ENCODE data around the gene LDLRAD4. TPM values are rescaled to one million over a fixed set of nuclear protein-coding genes. Genes with fewer than 3 reads are reported as not detected.

Gene LDLRAD4
- total and polyA plus RNA-seq, 2 donors (not counting 1 experiment from before 2014, with no cell fraction given): 13.9 to 35.7 TPM

GRCh38 chr18:13493079-13493478 lies 274.5 kb downstream of the LDLRAD4 start:
- no peaks in the 10 kb centered on the region for H3K9me3 Mint-ChIP-seq (ENCODE audit: insufficient read depth)
- peaks cover 0 to 11% of the 10 kb centered on the region in 2 donors for H3K4me1 ChIP-seq (ENCODE audit: control insufficient read depth in 2 of 2, insufficient read depth in 2 of 2, low read length in 2 of 2)
- H4K20me1 ChIP-seq (ENCODE audit: control insufficient read depth, insufficient read depth, low read length, poor library complexity, severe bottlenecking): no peaks in the 10 kb centered on the region
- DNase-seq (no peak), ATAC-seq (ENCODE audit: low read depth) (no peak)
- no peak overlapping the region for H3K4me3 Mint-ChIP-seq
- no peaks in the 10 kb centered on the region for H3K9me3 ChIP-seq (ENCODE audit: control extremely low read depth in 1 of 3, control insufficient read depth in 2 of 3, insufficient read depth in 1 of 3, low read length in 2 of 3)
- no peaks in the 10 kb centered on the region for H3K27me3 Mint-ChIP-seq
- H3K27ac ChIP-seq (ENCODE audit: low read length in 2 of 2): no peak overlapping the region
- peak overlapping the region; percentile 15 for H3K27ac Mint-ChIP-seq
- intact Hi-C loops (cut with micrococcal nuclease): no loop called here
- ChIA-PET CTCF (interaction anchor here (1.5 kb wide), 1 partner anchor 65 kb away, joined by 6 read pairs; no protein-coding TSS in a partner anchor), POLR2A (no interaction called here)
- no peak for TF ChIP-seq EZH2 (IDR thresholded peaks at IDR 0.05; ENCODE audit: borderline replicate concordance, insufficient read depth, low read depth, low read length, poor library complexity, severe bottlenecking)
- TF ChIP-seq CTCF (IDR thresholded peaks at IDR 0.05): no peak
- H3K4me2 ChIP-seq (replicated peaks; ENCODE audit: low read depth, low read length, poor library complexity, severe bottlenecking): no peak overlapping the region
- no peak overlapping the region for H3K9ac ChIP-seq (ENCODE audit: low read length)
- no peaks in the 10 kb centered on the region for H3K27me3 ChIP-seq (replicated peaks in 1 of 4; ENCODE audit: control extremely low read depth in 1 of 4, control insufficient read depth in 3 of 4, insufficient read depth in 4 of 4, low read length in 3 of 4)
- peaks cover 0 to 12% of the 10 kb centered on the region in 2 experiments for H3K36me3 ChIP-seq (replicated peaks in 1 of 2; ENCODE audit: control extremely low read depth in 1 of 2, control insufficient read depth in 1 of 2, extremely low read depth in 1 of 2, insufficient read depth in 2 of 2, low read length in 1 of 2)
- peaks cover 9% of the 10 kb centered on the region for H3K4me1 Mint-ChIP-seq
- no CpG with 5 or more reads among the region's 1 CpG for WGBS (ENCODE audit: insufficient coverage)
- no peak overlapping the region for H2AFZ ChIP-seq (ENCODE audit: insufficient read depth, low read depth, low read length, poor library complexity, severe bottlenecking)
- peaks cover 9% of the 10 kb centered on the region for H3K79me2 ChIP-seq (ENCODE audit: control insufficient read depth, insufficient read depth, low read length)
- no peak overlapping the region for H3K4me3 ChIP-seq (ENCODE audit: control extremely low read depth in 1 of 5, extremely low read depth in 1 of 5, insufficient read depth in 1 of 5, low read depth in 2 of 5, low read length in 4 of 5)

DNA sequence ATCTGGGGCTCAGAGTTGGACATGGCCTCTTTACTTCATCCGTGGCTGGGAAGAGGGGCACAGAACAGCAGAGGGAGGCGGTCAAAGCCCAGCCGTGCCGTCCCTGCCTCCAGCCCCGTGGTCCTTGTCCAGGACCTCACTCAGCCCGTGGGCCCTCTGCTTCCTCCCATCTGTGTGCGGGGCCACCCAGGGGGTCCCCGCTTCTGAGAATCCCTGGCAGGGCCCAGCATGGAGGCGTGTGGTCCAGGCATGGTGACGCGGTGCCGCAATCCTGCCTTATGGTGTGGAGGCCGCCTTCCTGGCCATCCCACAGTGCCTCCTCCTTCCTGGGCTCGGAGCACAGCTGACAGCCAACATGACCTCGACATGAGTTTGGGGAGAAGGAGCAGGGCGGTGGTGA lies 275.2 kb downstream of the LDLRAD4 start:
- no peaks in the 10 kb centered on the region for H3K27me3 Mint-ChIP-seq
- Histone ChIP-seq H3K4me3 (ENCODE audit: control extremely low read depth in 1 of 5, extremely low read depth in 1 of 5, insufficient read depth in 1 of 5, low read depth in 2 of 5, low read length in 4 of 5) (no peak overlapping the region), H3K36me3 (replicated peaks in 1 of 2; ENCODE audit: control extremely low read depth in 1 of 2, control insufficient read depth in 1 of 2, extremely low read depth in 1 of 2, insufficient read depth in 2 of 2, low read length in 1 of 2) (peaks cover 0 to 17% of the 10 kb centered on the region in 2 experiments), H3K9me3 (ENCODE audit: control extremely low read depth in 1 of 3, control insufficient read depth in 2 of 3, insufficient read depth in 1 of 3, low read length in 2 of 3) (peaks cover 0 to 6% (median 0%) of the 10 kb centered on the region in 3 donors), H3K4me2 (replicated peaks; ENCODE audit: low read depth, low read length, poor library complexity, severe bottlenecking) (no peak overlapping the region), H3K79me2 (ENCODE audit: control insufficient read depth, insufficient read depth, low read length) (peaks cover 9% of the 10 kb centered on the region), H3K4me1 (ENCODE audit: control insufficient read depth in 2 of 2, insufficient read depth in 2 of 2, low read length in 2 of 2) (peaks cover 0 to 11% of the 10 kb centered on the region in 2 donors), H2AFZ (ENCODE audit: insufficient read depth, low read depth, low read length, poor library complexity, severe bottlenecking) (no peak overlapping the region), H4K20me1 (ENCODE audit: control insufficient read depth, insufficient read depth, low read length, poor library complexity, severe bottlenecking) (no peaks in the 10 kb centered on the region), H3K27ac (ENCODE audit: low read length in 2 of 2) (no peak overlapping the region), H3K27me3 (replicated peaks in 1 of 4; ENCODE audit: control extremely low read depth in 1 of 4, control insufficient read depth in 3 of 4, insufficient read depth in 4 of 4, low read length in 3 of 4) (no peaks in the 10 kb centered on the region), H3K9ac (ENCODE audit: low read length) (no peak overlapping the region)
- no peak for DNase-seq
- intact Hi-C loops (cut with micrococcal nuclease): no loop called here
- H3K9me3 Mint-ChIP-seq (ENCODE audit: insufficient read depth): no peaks in the 10 kb centered on the region
- 85% methylated on average over 13 of the region's 16 CpGs for WGBS (ENCODE audit: insufficient coverage)
- H3K27ac Mint-ChIP-seq: no peak overlapping the region
- CTCF ChIA-PET: interaction anchor here (1.5 kb wide), 1 partner anchor 64 kb away, joined by 6 read pairs; no protein-coding TSS in a partner anchor
- POLR2A ChIA-PET: interaction anchor here (0.6 kb wide), 1 partner anchor 119 kb away, joined by 9 read pairs; no protein-coding TSS in a partner anchor
- TF ChIP-seq CTCF (IDR thresholded peaks at IDR 0.05) (no peak), EZH2 (IDR thresholded peaks at IDR 0.05; ENCODE audit: borderline replicate concordance, insufficient read depth, low read depth, low read length, poor library complexity, severe bottlenecking) (no peak)
- no peak overlapping the region for H3K4me3 Mint-ChIP-seq
- ATAC-seq (ENCODE audit: low read depth): no peak
- peaks cover 9% of the 10 kb centered on the region for H3K4me1 Mint-ChIP-seq
